GM18907 (cell line): ENCODE measurements around the gene DDX42.
"Not testable (repeated sequence)": the region's sequence is repeated elsewhere in the genome, so short reads cannot be mapped to it uniquely, and the experiment has no call there.

Source experiments
- ATAC-seq: cut with Tn5 transposase; IDR thresholded peaks from one replicate; pipeline ENCODE4 v1.9.1; 2021; ENCODE audit warnings: mild to moderate bottlenecking, moderate library complexity; ENCODE audit not compliant: unreplicated experiment

Gene DDX42

DNA sequence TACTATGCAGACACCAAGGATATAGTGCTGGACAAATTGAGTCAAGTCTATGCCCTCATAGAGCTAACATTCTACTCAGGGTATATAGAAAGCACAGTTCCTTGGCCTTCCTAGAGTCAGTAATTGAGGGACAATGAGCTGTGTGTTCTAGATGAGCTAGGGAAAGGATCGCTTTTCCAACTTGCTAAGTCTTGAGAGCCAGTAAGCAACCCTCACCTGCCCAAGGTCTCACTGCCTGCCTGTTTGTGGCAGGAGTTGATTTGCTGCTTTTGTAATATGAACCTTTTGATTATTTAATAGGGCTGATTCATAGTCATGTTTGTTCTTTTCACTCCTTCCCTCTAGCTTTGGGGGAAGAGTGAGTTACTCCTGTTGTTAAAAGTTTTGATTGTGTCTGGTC lies 6.5 kb downstream of the DDX42 start:
- no peak for ATAC-seq

DNA sequence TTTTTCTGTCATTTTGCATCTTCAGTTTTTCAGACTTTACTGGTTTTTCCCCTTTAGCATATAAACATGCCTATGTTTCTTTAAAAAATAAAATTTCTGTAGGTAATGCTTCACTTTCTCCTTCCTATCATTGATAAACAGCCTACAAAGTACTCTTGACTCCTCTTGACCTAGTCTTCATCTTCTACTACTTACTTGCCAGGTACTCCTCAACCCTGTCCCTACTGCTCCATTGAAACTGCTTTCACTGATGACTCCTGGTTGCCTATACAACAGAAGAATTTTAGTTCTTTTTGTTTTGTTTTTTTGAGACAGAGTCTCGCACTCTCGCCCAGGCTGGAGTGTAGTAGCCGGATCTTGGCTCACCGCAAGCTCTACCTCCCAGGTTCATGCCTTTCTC lies 7.0 kb downstream of the DDX42 start:
- no peak for ATAC-seq

- no peak for ATAC-seq
Measured at GRCh38 chr17:63783522-63783921, 9.6 kb downstream of the DDX42 start.

DNA sequence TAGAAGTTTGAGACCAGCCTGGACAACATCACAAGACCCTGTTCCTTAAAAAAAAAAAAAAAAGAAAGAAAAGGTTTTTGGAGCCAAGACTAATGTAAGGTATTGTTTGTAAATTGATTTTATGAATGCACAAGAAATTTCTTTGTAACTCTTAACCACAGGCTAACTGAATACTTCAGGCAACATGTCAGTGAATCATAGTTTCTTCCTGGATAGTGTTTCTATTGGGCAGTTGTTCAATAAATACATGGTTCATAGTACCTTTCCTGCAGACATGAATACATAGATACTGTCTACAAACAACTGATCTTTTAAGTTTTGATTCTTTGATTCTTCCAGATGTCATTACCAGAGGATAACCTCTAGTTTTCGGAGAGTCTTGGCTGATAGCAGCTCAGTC lies 11.6 kb downstream of the DDX42 start:
- ATAC-seq: no peak

DNA sequence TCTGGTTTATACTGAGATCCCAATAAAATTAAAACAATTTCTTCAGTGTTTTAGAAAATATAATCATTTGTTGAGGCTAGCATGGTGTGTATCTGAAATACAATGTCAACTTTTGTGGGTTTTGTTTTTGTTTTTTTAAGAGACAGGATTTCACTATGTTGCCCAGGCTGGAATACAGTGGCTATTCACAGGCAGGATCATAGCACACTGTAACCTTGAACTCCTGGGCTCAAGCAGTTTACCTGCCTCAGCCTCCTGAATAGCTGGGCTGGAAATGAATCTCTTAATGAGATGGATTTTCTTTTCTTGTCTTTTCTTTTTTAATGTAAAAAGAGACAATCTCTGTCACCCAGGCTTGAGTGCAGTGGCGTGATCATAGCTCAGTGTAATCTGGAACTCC lies 12.1 kb downstream of the DDX42 start:
- no peak for ATAC-seq

DNA sequence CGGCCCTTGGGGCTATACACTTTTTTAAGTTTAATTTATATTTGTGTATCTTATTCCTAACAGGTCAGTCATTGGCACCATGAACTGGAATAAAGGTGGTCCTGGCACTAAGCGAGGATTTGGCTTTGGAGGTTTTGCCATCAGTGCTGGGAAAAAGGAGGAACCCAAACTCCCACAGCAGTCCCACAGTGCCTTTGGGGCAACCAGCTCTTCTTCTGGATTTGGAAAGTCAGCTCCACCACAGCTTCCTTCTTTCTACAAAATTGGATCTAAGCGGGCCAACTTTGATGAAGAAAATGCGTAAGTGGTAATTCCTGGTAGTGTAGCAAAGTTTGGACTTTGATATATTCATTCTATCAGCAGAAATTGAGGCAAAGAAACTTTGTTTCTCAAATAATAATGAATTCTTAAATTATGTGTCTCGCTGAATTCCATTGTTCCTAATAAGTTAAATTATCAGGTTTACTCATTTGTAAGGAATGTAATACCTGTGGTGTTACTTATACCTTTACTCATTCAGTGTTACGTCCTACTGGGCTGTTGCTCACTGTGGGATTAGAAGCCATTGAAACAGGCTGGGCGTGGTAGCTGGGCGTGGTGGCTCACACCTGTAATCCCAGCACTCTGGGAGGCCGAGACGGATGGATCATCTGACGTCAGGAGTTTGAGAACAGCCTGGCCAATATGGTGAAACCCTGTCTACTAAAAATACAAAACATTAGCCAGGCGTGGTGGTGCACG lies 13.2 kb downstream of the DDX42 start:
- no peak for ATAC-seq

DNA sequence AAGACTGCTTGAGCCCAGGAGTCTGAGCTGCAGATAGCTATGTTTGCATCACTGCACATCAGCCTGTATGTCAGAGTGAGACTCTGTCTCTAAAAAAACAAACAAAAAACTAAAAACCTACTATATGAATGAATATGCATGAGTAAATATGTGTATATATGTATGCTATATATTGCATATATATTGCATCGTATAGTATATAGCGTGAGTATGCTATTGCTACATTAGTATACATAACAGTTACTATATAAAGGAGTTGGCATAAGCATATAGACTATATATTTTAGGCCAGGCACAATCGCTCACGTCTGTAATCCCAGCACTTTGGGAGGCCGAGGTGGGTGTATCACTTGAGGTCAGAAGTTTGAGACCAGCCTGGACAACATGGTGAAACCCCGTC lies 16.1 kb downstream of the DDX42 start:
- no peak for ATAC-seq

- ATAC-seq: no peak
Measured at GRCh38 chr17:63792055-63792729, 18.2 kb downstream of the DDX42 start.

DNA sequence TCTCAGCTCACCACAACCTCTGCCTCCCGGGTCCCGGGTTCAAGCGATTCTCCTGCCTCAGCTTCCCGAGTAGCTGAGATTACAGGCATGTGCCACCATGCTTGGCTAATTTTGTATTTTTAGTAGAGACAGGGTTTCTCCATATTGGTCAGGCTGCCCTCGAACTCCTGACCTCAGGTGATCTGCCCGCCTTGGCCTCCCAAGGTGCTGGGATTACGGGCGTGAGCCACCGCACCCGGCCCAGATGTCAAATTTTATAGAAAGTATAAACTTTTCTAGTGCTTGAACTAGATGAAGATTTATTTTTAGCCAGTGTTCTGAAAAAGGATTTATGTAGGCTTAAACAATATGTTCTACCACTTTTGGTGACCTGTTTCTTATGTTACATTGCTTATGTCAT lies 22.4 kb downstream of the DDX42 start:
- ATAC-seq: not testable (repeated sequence)

GRCh38 chr17:63798572-63799106 lies 24.7 kb downstream of the DDX42 start:
- no peak for ATAC-seq

- ATAC-seq: no peak
Measured at GRCh38 chr17:63800783-63801182, 26.8 kb downstream of the DDX42 start.

DNA sequence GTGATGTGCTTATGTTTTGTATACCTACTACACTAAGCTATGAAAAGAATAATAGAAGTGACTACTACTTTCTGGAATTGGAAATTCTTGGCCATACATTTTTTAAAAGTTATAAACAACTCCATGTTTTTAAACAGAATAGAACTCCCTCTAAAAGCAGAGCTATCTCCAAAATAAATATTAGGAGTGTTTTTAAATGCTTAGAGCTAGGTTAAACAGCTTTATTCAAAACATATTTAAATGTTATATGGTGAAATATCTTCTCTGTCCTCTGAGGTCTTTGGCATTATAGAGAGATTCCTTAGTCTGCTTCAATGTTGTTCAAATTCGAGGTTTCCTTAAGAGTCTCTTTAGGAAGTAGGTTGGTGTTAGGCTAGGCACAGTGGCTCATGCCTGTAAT lies 30.4 kb downstream of the DDX42 start:
- ATAC-seq: no peak

- no peak for ATAC-seq
Measured at GRCh38 chr17:63805591-63805990, 31.6 kb downstream of the DDX42 start.

GRCh38 chr17:63809970-63810369 lies 36.0 kb downstream of the DDX42 start:
- ATAC-seq: no peak

DNA sequence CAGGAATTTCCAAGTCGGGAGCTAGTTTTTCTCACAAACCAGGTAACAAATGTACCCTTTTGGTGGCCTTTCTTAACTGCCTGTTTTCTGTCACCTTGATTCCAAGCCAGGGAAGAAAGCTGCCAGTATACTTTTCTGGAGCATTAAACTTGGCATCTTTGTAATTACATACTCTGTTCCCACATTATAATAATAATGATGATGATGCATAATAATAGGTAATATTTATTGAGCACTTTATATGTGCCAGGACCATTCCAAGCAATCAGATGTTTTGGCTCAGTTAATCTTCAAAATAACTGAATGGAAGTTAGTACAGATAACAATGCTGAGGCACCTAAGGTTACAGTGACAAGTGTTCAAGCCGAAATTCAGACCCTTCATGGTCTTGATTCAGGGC lies 42.2 kb downstream of the DDX42 start:
- no peak for ATAC-seq

- ATAC-seq: no peak
Measured at GRCh38 chr17:63816669-63817068, 42.7 kb downstream of the DDX42 start.

DNA sequence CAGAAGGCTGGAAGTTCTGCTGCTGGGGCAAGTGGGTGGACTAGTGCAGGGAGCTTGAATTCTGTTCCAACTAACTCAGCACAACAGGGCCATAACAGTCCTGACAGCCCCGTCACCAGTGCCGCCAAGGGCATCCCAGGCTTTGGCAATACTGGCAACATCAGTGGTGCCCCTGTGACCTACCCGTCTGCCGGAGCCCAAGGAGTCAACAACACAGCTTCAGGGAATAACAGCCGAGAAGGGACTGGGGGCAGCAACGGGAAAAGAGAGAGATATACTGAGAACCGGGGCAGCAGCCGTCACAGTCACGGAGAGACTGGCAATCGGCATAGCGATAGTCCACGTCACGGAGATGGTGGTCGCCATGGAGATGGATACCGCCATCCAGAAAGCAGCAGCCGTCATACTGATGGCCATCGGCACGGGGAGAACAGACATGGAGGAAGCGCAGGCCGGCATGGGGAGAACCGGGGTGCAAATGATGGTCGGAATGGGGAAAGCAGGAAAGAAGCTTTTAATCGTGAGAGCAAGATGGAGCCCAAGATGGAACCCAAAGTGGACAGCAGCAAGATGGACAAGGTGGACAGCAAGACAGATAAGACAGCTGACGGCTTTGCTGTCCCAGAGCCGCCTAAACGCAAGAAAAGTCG lies 43.9 kb downstream of the DDX42 start:
- no peak for ATAC-seq

- ATAC-seq: no peak
Measured at GRCh38 chr17:63819131-63819530, 45.2 kb downstream of the DDX42 start.

- no peak for ATAC-seq
Measured at GRCh38 chr17:63819585-63820537, 45.9 kb downstream of the DDX42 start.

- no peak for ATAC-seq
Measured at GRCh38 chr17:63820963-63821561, 47.1 kb downstream of the DDX42 start.
